GM20000 (cell line): ENCODE data around the gene HOXD4.

Source experiments
- DNase-seq: peaks from one replicate; pipeline ENCODE4 v3.0.0; 2012; ENCODE audit warnings: low spot score
- TF ChIP-seq, protein P1 (sequence below): IDR thresholded peaks from 2 replicates; pipeline ENCODE4 v1.5.1; 2012; ENCODE audit warnings: mild to moderate bottlenecking, control low read depth; ENCODE audit errors: extremely low read depth, missing control alignments

HOXD4 gene

DNA sequence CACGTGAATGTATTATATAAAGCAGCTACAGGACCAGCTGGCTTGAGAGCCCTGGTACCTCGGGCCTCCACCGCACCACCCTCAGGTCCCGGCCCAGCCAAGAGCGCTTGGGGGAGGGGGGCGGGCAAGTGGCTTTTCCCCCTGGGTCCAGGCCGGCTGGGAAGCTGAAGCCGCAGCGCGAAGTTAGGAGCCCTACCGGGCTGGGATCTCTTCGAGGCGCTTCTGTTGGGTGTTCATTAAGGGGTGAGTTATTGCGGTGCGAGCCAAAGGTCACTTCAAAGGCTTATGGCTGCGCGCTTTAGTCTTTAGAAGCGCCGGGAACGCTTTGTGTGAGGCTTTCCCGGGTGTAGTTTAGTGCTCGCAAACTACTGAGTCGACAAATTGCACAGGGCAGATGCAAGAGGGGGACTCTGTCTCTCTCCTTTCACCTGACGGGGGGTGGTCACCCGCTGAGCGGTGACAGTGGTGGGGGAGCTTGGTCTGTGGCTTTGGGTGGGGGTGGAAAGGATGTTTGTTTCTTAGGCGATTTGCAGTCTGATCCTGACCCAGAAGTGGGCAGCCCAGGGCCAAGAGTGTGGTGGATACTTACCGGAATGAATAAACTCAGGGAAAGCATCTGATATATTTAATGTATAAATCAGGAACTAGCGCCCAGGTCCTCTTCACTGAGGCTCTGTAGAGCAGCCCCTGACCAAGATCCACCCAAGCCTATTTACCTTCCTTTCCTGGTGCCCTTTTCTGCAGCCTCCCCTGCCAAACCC, 11.7 kb downstream of the HOXD4 start:
- no peak for DNase-seq
- TF ChIP-seq, protein P1, sequence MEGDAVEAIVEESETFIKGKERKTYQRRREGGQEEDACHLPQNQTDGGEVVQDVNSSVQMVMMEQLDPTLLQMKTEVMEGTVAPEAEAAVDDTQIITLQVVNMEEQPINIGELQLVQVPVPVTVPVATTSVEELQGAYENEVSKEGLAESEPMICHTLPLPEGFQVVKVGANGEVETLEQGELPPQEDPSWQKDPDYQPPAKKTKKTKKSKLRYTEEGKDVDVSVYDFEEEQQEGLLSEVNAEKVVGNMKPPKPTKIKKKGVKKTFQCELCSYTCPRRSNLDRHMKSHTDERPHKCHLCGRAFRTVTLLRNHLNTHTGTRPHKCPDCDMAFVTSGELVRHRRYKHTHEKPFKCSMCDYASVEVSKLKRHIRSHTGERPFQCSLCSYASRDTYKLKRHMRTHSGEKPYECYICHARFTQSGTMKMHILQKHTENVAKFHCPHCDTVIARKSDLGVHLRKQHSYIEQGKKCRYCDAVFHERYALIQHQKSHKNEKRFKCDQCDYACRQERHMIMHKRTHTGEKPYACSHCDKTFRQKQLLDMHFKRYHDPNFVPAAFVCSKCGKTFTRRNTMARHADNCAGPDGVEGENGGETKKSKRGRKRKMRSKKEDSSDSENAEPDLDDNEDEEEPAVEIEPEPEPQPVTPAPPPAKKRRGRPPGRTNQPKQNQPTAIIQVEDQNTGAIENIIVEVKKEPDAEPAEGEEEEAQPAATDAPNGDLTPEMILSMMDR, result no peak

DNA sequence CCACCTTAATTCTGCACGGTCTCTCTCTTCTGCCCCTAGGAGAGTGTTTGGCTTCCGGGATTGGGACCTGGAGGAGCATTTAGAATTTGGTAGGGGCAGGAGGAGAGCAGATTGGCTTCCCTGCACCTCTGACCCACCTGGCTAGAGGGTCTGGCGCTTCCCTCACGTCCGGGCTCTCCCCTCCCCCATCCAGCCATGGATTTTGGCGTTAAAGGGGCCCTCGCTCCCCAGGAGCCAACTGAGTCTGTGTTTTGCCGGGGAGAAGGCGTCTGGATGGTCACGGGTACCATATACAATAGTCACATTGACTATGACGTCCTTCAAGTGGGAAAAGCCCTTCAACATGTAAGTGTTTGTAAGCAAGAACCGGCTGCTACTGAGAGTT, 12.3 kb downstream of the HOXD4 start:
- DNase-seq, result no peak
- TF ChIP-seq, protein P1, result no peak

DNA sequence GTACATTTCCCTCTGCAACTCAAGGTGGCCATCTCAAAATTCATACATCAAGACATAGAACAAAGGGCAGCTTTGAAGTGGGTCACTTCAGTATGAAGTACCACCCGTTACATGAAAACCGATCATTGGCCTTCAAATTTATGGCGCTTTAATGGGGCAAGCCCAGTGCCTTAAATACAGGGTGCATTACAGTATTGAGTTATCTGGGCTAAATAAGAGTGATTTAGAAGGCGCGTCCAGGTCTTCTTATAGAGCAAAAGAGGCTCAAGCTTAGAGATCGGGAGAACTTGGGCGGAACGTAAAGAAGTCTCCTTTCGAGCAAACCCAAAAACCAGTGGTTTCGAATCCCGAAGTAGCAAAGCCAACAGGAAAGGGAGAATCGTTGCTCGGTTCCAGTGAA, 12.9 kb downstream of the HOXD4 start:
- TF ChIP-seq, protein P1, result no peak
- no peak for DNase-seq

DNA sequence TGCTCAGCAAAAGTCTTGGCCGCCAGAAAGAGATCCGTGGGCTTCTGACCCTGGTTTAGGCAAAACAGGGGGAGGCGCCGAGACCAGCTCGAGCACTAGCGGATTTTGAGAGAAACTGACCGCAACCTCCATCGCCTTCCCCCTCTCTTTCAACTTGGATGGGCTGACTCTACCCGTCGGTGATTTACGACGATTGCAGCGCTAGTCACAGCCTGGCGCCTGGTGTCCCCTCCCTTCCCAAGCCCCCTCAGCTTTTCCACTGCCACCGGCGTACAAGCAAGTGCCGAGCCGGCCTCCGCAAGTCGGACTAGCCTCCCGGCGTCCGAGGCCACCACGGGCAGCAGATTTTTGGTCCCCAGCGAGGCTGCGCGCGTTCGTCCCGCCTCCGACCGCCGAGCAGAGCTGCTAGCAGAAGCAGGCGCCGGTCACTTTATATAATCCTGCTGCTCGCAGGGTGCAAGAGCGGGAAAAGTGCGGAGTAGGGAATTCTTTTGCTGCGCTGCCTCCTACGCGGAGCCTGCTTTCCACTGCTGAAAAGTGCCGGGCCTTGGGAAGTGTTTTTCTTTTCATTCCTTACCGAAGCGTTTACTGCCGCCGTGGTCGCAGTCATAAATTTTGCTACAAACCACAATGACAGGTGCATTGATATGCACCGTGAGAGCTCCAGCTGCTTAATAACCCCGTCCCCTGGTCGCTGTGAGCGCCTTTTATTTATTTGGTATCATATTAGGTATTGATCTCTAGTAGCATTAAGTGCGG, 13.4 kb downstream of the HOXD4 start:
- TF ChIP-seq, protein P1, result no peak

DNA sequence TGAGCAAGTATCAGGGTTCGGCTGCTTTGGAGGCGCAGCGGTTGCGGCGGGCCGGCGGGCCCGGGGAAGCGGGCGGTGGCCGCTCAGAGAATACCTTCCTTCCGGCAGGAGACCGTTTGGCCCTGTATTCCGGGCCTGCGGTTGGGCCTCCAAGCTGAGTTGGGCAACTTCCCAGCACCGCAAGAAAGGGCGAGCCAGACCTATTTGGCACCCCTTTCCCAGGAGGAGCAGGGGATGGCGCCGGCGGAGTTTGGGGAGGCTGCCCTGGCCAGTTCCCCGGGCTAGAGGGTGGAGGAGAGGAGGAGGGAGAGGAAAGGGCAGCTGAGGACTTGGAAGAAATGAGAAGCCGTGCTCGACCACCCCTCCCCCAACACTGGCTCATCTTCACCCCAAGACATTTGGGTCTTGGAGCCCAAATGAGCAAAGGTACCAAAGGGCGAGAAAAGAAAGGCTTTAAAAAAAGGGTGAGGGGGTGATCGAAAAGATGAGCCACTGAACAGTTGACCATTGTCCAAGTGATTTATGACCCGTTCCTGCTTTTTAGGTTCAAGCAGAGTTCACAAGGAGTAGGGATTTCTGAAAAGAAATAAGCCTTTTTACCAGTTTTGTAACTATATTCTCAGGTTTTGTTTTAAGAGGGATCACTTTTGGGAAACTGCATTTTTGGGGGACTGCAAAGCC, 14.2 kb downstream of the HOXD4 start:
- no peak for DNase-seq
- TF ChIP-seq, protein P1, result no peak

More for the DNA sequence above, 13.4 kb downstream of the HOXD4 start:
- DNase-seq, result no peak

DNA sequence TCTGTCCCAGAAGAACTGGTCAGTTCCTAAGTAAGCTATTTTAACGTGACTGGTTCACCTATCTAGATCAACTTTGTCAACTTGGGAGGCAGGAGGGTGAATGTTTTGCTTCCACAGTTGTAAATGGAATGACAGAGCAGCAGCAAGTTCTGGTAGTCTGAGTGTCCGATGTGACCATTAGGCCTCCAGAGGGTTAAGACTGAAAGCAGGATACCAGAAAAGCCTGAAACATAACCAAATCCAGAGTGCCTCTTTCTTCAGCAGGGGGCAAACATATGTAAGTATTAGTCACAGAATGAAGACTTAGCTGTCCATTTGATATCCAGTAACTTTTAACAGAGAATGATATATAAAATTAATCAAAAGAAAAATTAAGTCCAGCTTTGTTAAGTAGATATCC, 14.9 kb downstream of the HOXD4 start:
- no peak for DNase-seq
- TF ChIP-seq, protein P1, result no peak

DNA sequence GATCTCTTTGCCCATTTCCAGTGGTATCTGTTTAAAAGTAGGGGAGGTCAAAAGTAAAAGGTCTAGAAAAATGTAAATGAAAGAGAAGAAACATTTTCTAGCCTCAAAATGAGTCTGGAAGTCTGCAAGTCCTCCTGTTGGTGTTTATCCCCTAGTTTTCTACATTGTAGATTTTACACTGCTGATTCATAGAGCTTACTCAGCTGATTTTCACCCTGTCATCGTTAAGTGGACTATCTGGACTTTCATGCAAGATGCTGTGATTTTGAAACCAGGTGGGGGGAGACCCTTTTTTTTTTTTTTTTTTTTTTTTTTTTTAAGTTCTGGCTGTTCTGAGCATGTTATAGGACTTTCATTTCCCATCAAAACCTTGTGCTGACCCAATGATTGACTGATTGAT, 16.0 kb downstream of the HOXD4 start:
- no peak for DNase-seq
- TF ChIP-seq, protein P1, result no peak
